Activated naive CD4-positive, alpha-beta T cell treated with anti-CD3 and anti-CD28 coated beads, Interleukin-2, amount 50 U/mL, for 24 hours (primary cell): ENCODE data around the gene TAF5.

ENCODE experiments used
- H3K27ac Mint-ChIP-seq: one replicate; pipeline ENCODE4 v1.8.0; 2021; ENCODE audit warnings: mild to moderate bottlenecking, mixed read lengths
- H3K27me3 Mint-ChIP-seq: one replicate; pipeline ENCODE4 v1.8.0; 2021; ENCODE audit warnings: mixed read lengths
- H3K36me3 Mint-ChIP-seq: one replicate; pipeline ENCODE4 v1.8.0; 2021; ENCODE audit warnings: mixed read lengths
- H3K4me1 Mint-ChIP-seq: one replicate; pipeline ENCODE4 v1.8.0; 2021; ENCODE audit warnings: mixed read lengths
- H3K4me3 Mint-ChIP-seq: one replicate; pipeline ENCODE4 v1.8.0; 2021; ENCODE audit warnings: mild to moderate bottlenecking, mixed read lengths
- H3K9me3 Mint-ChIP-seq: one replicate; pipeline ENCODE4 v1.8.0; 2021; ENCODE audit warnings: mixed read lengths

Gene TAF5

GRCh38 chr10:103433858-103434257 lies 66.1 kb downstream of the TAF5 start:
- H3K4me3 Mint-ChIP-seq: no peak overlapping the region
- H3K36me3 Mint-ChIP-seq: peaks cover 15% of the 10 kb centered on the region
- no peaks in the 10 kb centered on the region for H3K27me3 Mint-ChIP-seq
- peaks cover 10% of the 10 kb centered on the region for H3K4me1 Mint-ChIP-seq
- no peak overlapping the region for H3K27ac Mint-ChIP-seq
- H3K9me3 Mint-ChIP-seq: no peaks in the 10 kb centered on the region
